ENCODE data around the gene TRAP1.

Gene TRAP1

GRCh38 chr16:3694051-3694450 lies 23.3 kb downstream of the TRAP1 start:
- no peak for DNase-seq (ENCODE audit: low read depth)
- in situ Hi-C loops (cut with HindIII; ENCODE audit: low sequenced_read_pairs), result no loop called here
- no peak for TF ChIP-seq CTCF (IDR thresholded peaks at IDR 0.05; ENCODE audit: low read depth, low read length, missing control alignments)
- no peak overlapping the region for H3K4me3 ChIP-seq (ENCODE audit: low read depth, low read length)

- TF ChIP-seq CTCF (IDR thresholded peaks at IDR 0.05; ENCODE audit: low read depth, low read length, missing control alignments), result no peak
- H3K4me3 ChIP-seq (ENCODE audit: low read depth, low read length), result no peak overlapping the region
- DNase-seq (ENCODE audit: low read depth), result no peak
- in situ Hi-C loops (cut with HindIII; ENCODE audit: low sequenced_read_pairs), result no loop called here
Observed at GRCh38 chr16:3691761-3692160, 25.6 kb downstream of the TRAP1 start.

GRCh38 chr16:3690980-3691720 lies 26.2 kb downstream of the TRAP1 start:
- no peak for DNase-seq (ENCODE audit: low read depth)
- no peak overlapping the region for H3K4me3 ChIP-seq (ENCODE audit: low read depth, low read length)
- TF ChIP-seq CTCF (IDR thresholded peaks at IDR 0.05; ENCODE audit: low read depth, low read length, missing control alignments), result no peak
- in situ Hi-C loops (cut with HindIII; ENCODE audit: low sequenced_read_pairs), result no loop called here

- no peak overlapping the region for H3K4me3 ChIP-seq (ENCODE audit: low read depth, low read length)
- in situ Hi-C loops (cut with HindIII; ENCODE audit: low sequenced_read_pairs), result no loop called here
- peak; percentile 93 for TF ChIP-seq CTCF (IDR thresholded peaks at IDR 0.05; ENCODE audit: low read depth, low read length, missing control alignments)
Observed at GRCh38 chr16:3690470-3690928, 26.8 kb downstream of the TRAP1 start.

GRCh38 chr16:3689731-3690130 lies 27.6 kb downstream of the TRAP1 start:
- in situ Hi-C loops (cut with HindIII; ENCODE audit: low sequenced_read_pairs), result no loop called here
- no peak for TF ChIP-seq CTCF (IDR thresholded peaks at IDR 0.05; ENCODE audit: low read depth, low read length, missing control alignments)
- no peak for DNase-seq (ENCODE audit: low read depth)
- no peak overlapping the region for H3K4me3 ChIP-seq (ENCODE audit: low read depth, low read length)

More at GRCh38 chr16:3690470-3690928, 26.8 kb downstream of the TRAP1 start:
- peak; percentile 80 for DNase-seq (ENCODE audit: low read depth)

GRCh38 chr16:3687792-3688191 lies 29.5 kb downstream of the TRAP1 start:
- DNase-seq (ENCODE audit: low read depth), result no peak
- in situ Hi-C loops (cut with HindIII; ENCODE audit: low sequenced_read_pairs), result no loop called here
- TF ChIP-seq CTCF (IDR thresholded peaks at IDR 0.05; ENCODE audit: low read depth, low read length, missing control alignments), result no peak
- H3K4me3 ChIP-seq (ENCODE audit: low read depth, low read length), result no peak overlapping the region

Measured in astrocyte of the cerebellum (primary cell).